HL-60 (cell line): Measurements from ENCODE around the gene DOCK1.

Experiments used
- DNase-seq, 2 experiments: peaks; one replicate each; pipeline ENCODE4 v3.0.0-alpha.2; 2010 to 2020; ENCODE audit warnings: low read depth in 1 of 2, low spot score in 1 of 2
- H3K27ac ChIP-seq: fragments of 250-450 bp; sonication (Bioruptor Pico); replicated peaks from 2 replicates; pipeline ENCODE4 v1.5.1; 2020; ENCODE audit warnings: mild to moderate bottlenecking, moderate library complexity
- H3K27me3 ChIP-seq: fragments of 250-450 bp; sonication (Bioruptor Pico); 2 replicates; pipeline ENCODE4 v1.5.1; 2021; ENCODE audit warnings: mild to moderate bottlenecking, moderate library complexity; ENCODE audit not compliant: insufficient read depth, poor library complexity, severe bottlenecking
- H3K4me3 ChIP-seq: replicated peaks from 2 replicates; pipeline ENCODE4 v1.5.1; 2011; ENCODE audit warnings: mild to moderate bottlenecking, control low read depth, low read length; ENCODE audit not compliant: insufficient read depth
- CTCF ChIP-seq: IDR thresholded peaks from one replicate; pipeline ENCODE4 v1.5.1; 2011; ENCODE audit warnings: low read length, control low read depth, inconsistent platforms; ENCODE audit not compliant: insufficient read depth
- GABPA ChIP-seq: IDR thresholded peaks from 2 replicates; pipeline ENCODE4 v1.6.1; 2012; ENCODE audit warnings: low read depth
- POLR2AphosphoS5 ChIP-seq: IDR thresholded peaks from 2 replicates; pipeline ENCODE4 v1.6.1; 2012; ENCODE audit warnings: low read depth
- REST ChIP-seq: IDR thresholded peaks from 2 replicates; pipeline ENCODE4 v1.6.1; 2012; ENCODE audit warnings: low read depth; ENCODE audit not compliant: insufficient replicate concordance
- SPI1 ChIP-seq: IDR thresholded peaks from 2 replicates; pipeline ENCODE4 v1.6.1; 2012; ENCODE audit warnings: low read depth, mild to moderate bottlenecking, borderline replicate concordance

Gene DOCK1

GRCh38 chr10:127250031-127250430 is 344.8 kb downstream of the DOCK1 start:
- TF ChIP-seq REST (no peak), GABPA (no peak), CTCF (no peak), POLR2AphosphoS5 (no peak), SPI1 (no peak)
- H3K27me3 ChIP-seq = no peaks in the 10 kb centered on the region
- DNase-seq = no peak
- H3K27ac ChIP-seq = no peak overlapping the region
- no peak overlapping the region for H3K4me3 ChIP-seq

GRCh38 chr10:127252818-127253217 is 347.6 kb downstream of the DOCK1 start:
- no peak for DNase-seq
- H3K27me3 ChIP-seq = no peaks in the 10 kb centered on the region
- no peak overlapping the region for H3K27ac ChIP-seq
- H3K4me3 ChIP-seq = no peak overlapping the region
- TF ChIP-seq CTCF (no peak), GABPA (no peak), POLR2AphosphoS5 (no peak), SPI1 (no peak), REST (no peak)

GRCh38 chr10:127254276-127254675 is 349.0 kb downstream of the DOCK1 start:
- peak in 1 of 2 experiments; percentile 35 for DNase-seq
- H3K27ac ChIP-seq = no peak overlapping the region
- H3K4me3 ChIP-seq = no peak overlapping the region
- no peak for TF ChIP-seq REST
- H3K27me3 ChIP-seq = no peaks in the 10 kb centered on the region

- TF ChIP-seq SPI1 (no peak), POLR2AphosphoS5 (no peak), REST (no peak), GABPA (no peak), CTCF (no peak)
- no peak for DNase-seq
- no peak overlapping the region for H3K27ac ChIP-seq
- H3K4me3 ChIP-seq = no peak overlapping the region
- H3K27me3 ChIP-seq = no peaks in the 10 kb centered on the region
Measured at GRCh38 chr10:127257395-127257794, 352.2 kb downstream of the DOCK1 start.
